ENCODE data around the gene ADAM23.

ADAM23 gene

GRCh38 chr2:206572725-206573124 is 129.4 kb downstream of the ADAM23 start:
- DNase-seq, result no peak

GRCh38 chr2:206573793-206574192 is 130.5 kb downstream of the ADAM23 start:
- no peak for DNase-seq

DNA sequence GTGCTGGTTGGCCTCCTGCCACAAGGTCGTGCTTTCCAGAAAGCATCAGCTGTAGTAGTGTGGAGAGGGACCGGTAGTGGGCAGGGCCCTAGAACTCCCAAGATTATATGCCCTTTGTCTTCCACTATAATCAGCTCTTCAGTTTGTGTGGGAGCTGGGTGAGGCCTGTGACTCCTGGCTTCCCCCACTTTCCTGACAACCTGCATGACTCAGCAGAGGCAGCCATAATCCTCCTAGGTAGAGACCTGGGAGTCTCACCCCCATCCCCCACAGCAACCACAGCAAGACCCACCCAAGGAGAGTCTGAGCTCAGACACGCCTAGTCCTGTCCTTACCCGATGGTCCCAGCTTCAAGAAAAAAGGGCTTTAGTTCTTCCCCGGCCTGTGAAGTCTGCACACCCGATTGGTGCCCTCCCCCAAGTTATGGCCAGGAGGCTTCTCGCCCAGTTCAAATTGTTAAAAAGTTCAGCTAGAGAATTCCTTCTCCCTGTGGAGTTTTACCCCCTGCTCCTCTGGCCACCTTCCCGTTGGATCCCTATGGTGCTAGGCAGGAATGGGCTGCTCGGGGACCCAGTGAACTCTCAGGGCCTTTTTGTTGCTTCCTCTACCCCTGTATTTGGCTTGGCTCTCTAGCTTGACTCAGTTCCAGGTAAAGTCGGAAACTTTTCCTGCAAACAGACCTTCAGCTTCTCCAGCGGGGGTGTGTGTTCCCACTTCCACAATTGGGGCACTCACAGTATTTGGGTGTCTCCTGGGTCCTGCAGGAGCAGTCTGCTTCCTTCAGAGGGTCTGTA is 141.2 kb downstream of the ADAM23 start:
- DNase-seq, result no peak

- DNase-seq, result no peak
These were observed 142.0 kb downstream of the ADAM23 start for GRCh38 chr2:206585335-206585734.

DNA sequence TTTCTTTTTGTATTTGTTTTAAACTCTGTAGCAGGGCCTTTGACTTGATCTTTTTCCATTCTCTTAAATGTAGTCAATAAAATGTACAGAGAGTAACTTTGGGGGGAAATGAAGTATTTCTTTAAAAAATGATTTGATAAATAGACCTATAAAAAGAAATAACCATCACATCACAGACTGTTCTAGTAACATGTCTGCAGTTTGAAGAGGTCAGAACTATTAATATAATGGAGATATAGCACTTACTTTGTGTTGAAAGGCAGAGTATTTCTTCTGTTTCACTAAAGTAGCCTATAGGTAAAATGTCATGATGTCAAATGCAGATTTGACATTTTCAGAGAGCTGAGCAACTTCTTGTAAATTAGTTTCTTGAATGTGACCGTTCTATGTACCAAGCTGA is 143.3 kb downstream of the ADAM23 start:
- DNase-seq, result no peak

GRCh38 chr2:206597717-206598218 is 154.4 kb downstream of the ADAM23 start:
- no peak for DNase-seq

GRCh38 chr2:206603243-206603642 is 159.9 kb downstream of the ADAM23 start:
- DNase-seq, result no peak

- no peak for DNase-seq
These were observed 167.1 kb downstream of the ADAM23 start for GRCh38 chr2:206610451-206610850.

DNA sequence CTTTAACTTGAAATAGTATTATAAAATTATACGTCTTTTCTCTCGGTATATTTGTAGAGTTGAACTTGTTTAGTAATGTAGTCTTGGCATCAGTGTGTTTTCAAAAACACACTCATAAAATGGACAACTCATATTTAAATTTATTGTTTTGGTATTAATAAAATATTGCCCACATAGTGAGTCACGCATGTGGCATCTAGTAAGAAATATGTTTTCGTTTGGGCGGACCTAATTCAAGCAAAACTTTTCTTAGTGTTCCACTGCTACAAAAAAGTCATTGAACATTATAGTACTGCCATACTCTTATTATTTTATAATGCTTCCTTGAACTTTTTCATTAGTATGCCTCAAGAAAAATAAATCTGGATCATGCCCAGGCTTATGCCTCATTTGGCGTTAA is 167.9 kb downstream of the ADAM23 start:
- DNase-seq, result no peak

GRCh38 chr2:206611736-206612135 is 168.4 kb downstream of the ADAM23 start:
- DNase-seq, result no peak

GRCh38 chr2:206614811-206615210 is 171.5 kb downstream of the ADAM23 start:
- no peak for DNase-seq

DNA sequence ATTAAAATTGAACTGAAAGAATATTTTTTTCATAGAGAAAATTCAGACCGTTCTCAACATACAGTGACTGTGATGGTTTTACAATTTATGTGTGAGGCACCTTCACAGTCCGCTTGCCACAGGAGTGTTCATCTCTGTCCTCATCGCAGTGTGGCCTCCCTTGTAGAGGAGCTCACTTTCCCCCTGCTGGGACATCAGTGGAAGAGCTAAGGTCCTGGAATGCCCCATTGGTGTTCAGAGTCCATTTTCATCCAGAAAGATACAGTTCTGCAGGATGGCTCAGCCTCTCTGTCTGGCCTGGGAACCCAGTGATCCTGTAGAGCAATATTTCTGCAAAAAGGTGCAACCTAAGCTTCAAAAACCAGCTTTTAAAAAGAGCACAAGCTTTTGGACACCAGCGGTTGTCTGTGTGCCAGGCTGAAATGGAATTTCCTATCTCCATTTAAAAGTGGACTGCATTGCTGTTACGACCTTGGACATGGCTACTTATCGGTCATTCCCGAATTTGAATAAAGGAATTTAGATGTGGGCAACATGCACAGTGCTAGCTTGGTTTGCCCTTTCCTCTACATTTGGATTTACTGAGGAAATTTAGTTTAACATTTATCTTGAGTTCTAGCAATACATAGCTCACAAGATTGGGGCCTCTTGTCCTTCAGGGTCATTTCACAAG is 172.2 kb downstream of the ADAM23 start:
- DNase-seq, result no peak

DNA sequence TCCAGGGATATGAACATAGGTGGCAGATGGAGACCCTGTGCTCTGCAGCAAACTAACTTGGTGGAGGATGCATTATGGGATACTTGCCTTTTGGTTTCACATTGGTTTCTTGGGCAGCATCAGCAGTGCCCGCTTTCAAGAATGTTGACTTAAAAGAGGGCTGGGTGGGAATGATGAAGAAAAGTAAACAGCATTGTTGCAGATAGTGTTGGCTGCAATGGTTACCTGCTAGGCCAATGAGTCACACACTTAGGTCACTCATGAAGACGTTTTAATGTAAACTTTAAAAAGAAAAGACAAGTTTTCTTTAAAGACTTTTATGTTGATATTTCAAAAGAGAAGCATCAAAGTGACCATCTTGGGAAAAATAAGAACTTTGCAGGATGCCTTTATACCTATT is 172.8 kb downstream of the ADAM23 start:
- DNase-seq, result no peak

- no peak for DNase-seq
These were observed 175.7 kb downstream of the ADAM23 start for GRCh38 chr2:206619011-206619410.

DNA sequence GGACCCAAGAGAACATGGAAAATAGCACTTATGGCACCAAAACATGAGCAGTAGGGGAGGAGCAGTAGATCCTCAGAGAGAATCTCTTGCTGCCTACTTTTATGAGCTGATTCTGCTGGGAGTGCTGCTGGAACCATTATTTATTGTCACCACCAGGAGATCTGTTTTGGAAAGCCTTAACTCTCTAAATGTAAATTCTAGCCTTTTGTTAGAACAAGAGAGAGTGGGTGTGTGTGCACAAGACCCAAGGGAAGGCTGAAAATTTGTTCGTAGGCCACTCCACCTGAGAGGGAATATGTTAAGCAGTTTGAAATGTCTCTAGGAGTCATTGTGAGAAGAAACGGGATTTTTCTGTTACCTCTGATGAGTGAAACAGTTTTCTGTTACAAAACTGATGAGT is 182.8 kb downstream of the ADAM23 start:
- DNase-seq, result no peak

GRCh38 chr2:206627632-206628031 is 184.3 kb downstream of the ADAM23 start:
- DNase-seq, result no peak

DNA sequence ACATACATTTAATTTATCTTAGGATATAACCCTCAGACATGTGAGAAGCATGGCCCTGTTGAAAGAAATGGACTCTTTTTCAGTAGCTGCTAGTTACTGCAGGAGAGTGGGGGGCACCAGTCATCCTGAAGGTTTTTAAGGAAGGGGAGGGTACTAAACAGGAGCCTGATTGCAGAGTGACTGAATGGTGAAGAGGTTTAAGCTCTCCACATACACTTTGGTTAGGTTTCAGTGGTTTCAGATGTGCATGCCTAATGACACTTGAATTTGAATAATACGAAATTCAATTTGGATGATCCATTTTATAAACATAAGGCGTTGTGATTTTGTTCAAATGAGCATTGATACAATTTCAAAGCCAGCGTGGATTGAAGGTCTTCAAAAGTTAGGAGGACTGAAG is 188.0 kb downstream of the ADAM23 start:
- DNase-seq, result no peak

DNA sequence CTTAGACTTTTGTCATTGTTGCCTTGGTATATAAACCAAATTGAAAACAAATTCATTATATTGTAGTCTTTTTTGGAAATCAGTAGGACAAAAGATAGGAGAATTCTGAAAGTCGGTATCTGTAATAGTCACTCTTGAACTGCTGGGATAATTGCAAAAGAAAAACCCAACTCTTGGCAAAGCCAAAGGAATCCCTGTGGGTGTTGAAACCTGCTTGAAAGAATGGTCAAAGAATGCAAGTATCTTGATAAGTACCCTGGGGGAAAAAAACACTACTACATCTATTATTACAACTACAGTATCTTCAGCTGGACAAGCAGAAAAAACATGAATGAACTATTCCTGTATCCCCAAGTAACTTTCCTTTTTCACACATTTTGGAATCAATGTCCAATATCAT is 191.7 kb downstream of the ADAM23 start:
- no peak for DNase-seq

GRCh38 chr2:206639636-206640035 is 196.3 kb downstream of the ADAM23 start:
- no peak for DNase-seq

DNA sequence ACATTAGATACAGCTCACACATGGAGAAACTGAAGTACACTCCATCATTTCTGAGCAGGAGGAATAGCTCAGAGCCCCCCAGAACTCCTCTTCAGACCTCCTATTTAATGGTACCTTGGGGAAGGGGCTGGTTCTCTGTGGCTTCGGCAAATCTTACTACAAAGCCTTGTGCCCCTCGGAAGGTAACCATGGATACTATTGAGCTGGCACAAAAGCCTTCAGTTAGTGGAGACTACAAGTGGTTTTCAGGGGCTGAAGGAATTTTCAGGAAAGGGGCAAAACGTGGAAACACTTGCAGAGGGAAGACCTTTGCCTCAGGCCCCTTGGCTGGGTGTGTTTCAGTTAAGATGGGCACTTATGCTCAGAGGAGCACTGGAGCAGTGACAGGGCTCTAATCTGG is 197.9 kb downstream of the ADAM23 start:
- no peak for DNase-seq

DNA sequence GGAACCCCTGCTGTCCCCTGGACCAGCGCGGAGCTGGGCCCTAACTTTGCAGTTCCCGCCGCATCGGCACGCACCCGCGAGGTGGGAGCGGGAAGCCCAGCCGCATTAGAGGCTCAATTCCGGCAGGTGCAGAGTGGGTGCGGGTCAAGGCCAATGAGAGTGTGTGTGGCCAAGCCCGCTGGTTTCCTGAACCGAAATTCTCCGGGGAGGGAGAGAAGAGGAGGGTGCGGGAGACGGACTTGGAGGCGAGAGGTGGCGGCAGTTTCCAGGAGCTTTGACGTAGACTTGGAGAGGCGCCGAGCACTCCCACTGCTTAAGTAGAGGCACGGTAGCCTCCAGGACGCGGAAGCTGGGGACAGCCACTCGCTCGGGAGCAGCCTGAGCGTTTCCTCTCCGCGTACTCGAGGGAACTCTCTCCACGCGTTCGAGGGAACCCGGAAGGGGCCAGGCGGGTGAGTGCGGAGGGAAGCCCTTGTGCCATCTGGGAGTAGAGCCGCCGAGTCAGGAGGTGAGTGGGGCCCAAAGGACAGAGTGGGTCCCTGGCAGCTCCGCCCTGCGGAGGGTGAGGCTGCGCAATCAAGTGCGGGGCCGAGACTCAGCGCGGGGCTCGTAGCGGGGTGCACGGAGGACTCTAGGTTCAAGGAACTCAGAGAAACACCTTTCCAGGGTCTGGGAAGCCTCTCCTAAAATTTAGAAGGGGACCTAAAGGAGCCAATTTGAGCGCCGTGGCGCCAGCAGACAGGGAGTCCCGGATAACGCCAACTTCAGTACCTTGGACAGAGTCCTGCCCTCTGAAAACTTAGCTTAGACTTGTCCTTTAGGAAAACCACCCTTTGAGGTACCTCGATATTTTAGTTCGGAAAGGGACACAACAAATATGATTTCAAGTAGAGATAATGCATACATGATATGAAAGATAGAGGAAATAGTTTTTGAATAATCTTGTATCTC is 199.0 kb downstream of the ADAM23 start, which contains the start of gene FAM237A:
Gene FAM237A, plus strand, starts transcription at position 413 of the 951 bp plus-strand sequence. CDS start 1,750 bp downstream, outside the sequence.
- DNase-seq, result no peak

DNA sequence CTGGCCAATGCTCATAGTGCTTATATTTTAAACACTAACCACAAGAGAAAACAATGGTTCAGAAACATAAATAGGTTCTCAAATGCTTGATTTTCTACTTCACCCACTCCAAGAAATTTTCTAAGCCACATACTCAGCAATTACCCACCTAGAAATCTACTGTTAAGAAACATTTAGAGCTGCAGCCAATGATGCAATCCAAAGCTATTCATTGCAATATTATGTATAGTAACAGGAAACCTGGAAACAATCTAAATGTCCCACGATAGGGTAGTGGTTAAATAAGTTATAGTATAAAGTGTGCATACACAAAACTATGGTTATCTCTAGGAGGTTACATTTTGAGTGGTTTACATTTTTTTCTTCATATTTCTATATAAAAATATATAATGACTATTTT is 204.7 kb downstream of the ADAM23 start:
- no peak for DNase-seq

DNA sequence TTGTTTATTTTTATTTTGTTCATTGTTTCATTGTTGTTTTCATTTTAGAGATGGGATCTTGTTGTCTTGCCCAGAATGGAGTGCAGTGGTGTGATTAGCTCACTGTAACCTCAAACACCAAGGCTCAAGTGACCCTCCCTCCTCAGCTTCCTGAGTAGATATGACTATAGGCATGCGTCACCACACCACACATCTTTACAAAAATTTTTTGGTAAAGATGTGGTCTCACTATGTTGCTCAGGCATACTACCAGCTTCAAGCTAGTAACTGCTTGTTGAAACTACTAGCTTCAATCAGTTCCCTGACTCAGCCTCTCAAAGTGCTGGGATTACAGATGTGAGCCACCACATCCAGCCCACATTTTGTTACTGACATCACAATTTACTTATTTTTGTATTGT is 213.8 kb downstream of the ADAM23 start:
- DNase-seq, result no peak

Measured in stimulated activated naive CD4-positive, alpha-beta T cell treated with Interleukin-2 at 50 U/mL for 16 hours (primary cell).